ENCODE measurements around the gene ARL13B. TPM values are rescaled to one million over a fixed set of nuclear protein-coding genes. Genes with fewer than 3 reads are reported as not detected.

ARL13B gene
- total and polyA plus RNA-seq, 10 of the 15 experiments (the other 5 are each of a cell fraction or from before 2014, with no cell fraction given): 3.0 to 10.4 (median 7.9) TPM

- TF ChIP-seq HDAC6 (IDR thresholded peaks at IDR 0.05; ENCODE audit: unreplicated experiment) (no peak), ZZZ3 (IDR thresholded peaks at IDR 0.05; ENCODE audit: control insufficient read depth, insufficient read length, low read depth) (no peak), MEF2B (IDR thresholded peaks at IDR 0.05; ENCODE audit: partially characterized antibody, poor library complexity, severe bottlenecking) (peak; percentile 35), MTA2 (IDR thresholded peaks at IDR 0.05; ENCODE audit: low read depth) (peak; percentile 84), CUX1 (IDR thresholded peaks at IDR 0.05; ENCODE audit: insufficient replicate concordance, low read depth, low read length) (no peak), BCL3 (IDR thresholded peaks at IDR 0.05; ENCODE audit: borderline replicate concordance, insufficient read depth, low read depth, low read length, poor library complexity, severe bottlenecking) (no peak), TCF7 (IDR thresholded peaks at IDR 0.05; ENCODE audit: borderline replicate concordance) (no peak), BACH1 (IDR thresholded peaks at IDR 0.05; ENCODE audit: borderline replicate concordance) (no peak), CEBPB (IDR thresholded peaks at IDR 0.05; ENCODE audit: borderline replicate concordance in 1 of 2, low read depth in 2 of 2, low read length in 2 of 2) (no peak), SIN3A (IDR thresholded peaks at IDR 0.05; ENCODE audit: low read depth, low read length) (no peak), CBFB (IDR thresholded peaks at IDR 0.05; ENCODE audit: low read depth) (peak; percentile 65; the same call in 1 of the 2 replicates), BCL11A (IDR thresholded peaks at IDR 0.05; ENCODE audit: low read depth, low read length) (no peak), POLR2A (IDR thresholded peaks at IDR 0.05; ENCODE audit: low read depth, low read length) (0 out of 2 replicates have a peak, but pooled peaks have one; percentile 20), YY1 (IDR thresholded peaks at IDR 0.05; ENCODE audit: low read depth, low read length) (no peak), POLR2AphosphoS5 (IDR thresholded peaks at IDR 0.05; ENCODE audit: low read length) (peak; percentile 68), ASH2L (IDR thresholded peaks at IDR 0.05; ENCODE audit: borderline replicate concordance, low read depth) (peak; percentile 82; the same call in 1 of the 2 replicates), E2F4 (IDR thresholded peaks at IDR 0.05; ENCODE audit: low read depth, low read length) (no peak), CHD4 (IDR thresholded peaks at IDR 0.05) (no peak), NFYB (IDR thresholded peaks at IDR 0.05; ENCODE audit: insufficient read depth, low read depth, low read length) (no peak), CBX5 (IDR thresholded peaks at IDR 0.05; ENCODE audit: low read depth) (no peak), ATF2 (IDR thresholded peaks at IDR 0.05; ENCODE audit: low read length) (peak; percentile 61)
Observed at GRCh38 chr3:94070341-94070911, 90.5 kb downstream of the ARL13B start (continued).
